RWPE2 (cell line): ENCODE data around the gene MPV17L2.

Source experiments
- ATAC-seq: fragments of 200-7000 bp; cut with Tn5 transposase; 3 replicates; pipeline ENCODE4 v1.9.1; 2021; ENCODE audit warnings: low read depth
- DNase-seq: peaks from one replicate; pipeline ENCODE4 v3.0.0-alpha.2; 2020; ENCODE audit warnings: low spot score
- H3K27ac ChIP-seq: fragments of 450-650 bp; 2 replicates; pipeline ENCODE4 v1.5.1; 2017; ENCODE audit warnings: mild to moderate bottlenecking; ENCODE audit not compliant: poor library complexity, severe bottlenecking
- H3K27me3 ChIP-seq: fragments of 250-450 bp; sonication (Bioruptor Pico); 2 replicates; pipeline ENCODE4 v1.5.1; 2021; ENCODE audit warnings: mild to moderate bottlenecking, moderate library complexity; ENCODE audit not compliant: insufficient read depth, poor library complexity, severe bottlenecking
- H3K36me3 ChIP-seq: fragments of 250-450 bp; sonication (Bioruptor Pico); 2 replicates; pipeline ENCODE4 v1.5.1; 2020; ENCODE audit warnings: low read depth, mild to moderate bottlenecking, moderate library complexity
- H3K4me1 ChIP-seq: fragments of 250-450 bp; sonication (Bioruptor Pico); 2 replicates; pipeline ENCODE4 v1.5.1; 2021; ENCODE audit warnings: mild to moderate bottlenecking, moderate library complexity; ENCODE audit not compliant: insufficient read depth, poor library complexity, severe bottlenecking
- H3K4me3 ChIP-seq: fragments of 250-450 bp; sonication (Bioruptor Pico); 2 replicates; pipeline ENCODE4 v1.5.1; 2021; ENCODE audit warnings: mild to moderate bottlenecking, moderate library complexity; ENCODE audit not compliant: severe bottlenecking
- H3K9me3 ChIP-seq: fragments of 250-450 bp; sonication (Bioruptor Pico); 2 replicates; pipeline ENCODE4 v1.5.1; 2021; ENCODE audit warnings: mild to moderate bottlenecking, moderate library complexity; ENCODE audit not compliant: severe bottlenecking
- TF ChIP-seq, protein P1 (sequence below): fragments of 450-650 bp; IDR thresholded peaks from one replicate; pipeline ENCODE4 v1.5.1; 2017; ENCODE audit warnings: mild to moderate bottlenecking, moderate library complexity; ENCODE audit not compliant: poor library complexity, severe bottlenecking

The MPV17L2 gene

DNA sequence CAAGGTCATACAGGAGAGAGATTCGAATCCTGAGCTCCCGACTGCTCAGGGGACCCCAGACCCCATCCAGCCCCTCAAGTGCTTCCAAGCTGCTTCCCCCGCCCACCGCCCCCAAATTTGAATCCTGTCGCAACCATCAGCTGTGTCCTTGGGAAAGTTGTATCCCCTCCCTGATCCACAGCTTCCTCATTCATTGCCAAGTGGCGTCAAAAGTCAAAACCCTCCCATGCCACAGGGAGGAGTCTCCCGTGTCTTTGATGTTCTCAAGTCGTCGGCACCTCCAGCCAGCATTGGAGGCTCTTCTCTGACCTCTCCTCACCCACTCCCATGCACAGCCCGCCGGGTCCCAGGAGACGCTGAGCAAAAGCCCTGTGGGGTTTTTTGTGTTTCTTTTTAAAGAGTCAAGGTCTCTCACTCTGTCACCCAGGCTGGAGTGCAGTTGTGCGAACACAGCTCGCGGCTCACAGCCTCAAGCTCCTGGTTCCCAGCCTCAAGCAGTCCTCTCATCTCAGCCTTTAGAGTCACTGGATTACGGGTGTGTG, 22.2 kb upstream of the MPV17L2 start:
- ATAC-seq: no peak

DNA sequence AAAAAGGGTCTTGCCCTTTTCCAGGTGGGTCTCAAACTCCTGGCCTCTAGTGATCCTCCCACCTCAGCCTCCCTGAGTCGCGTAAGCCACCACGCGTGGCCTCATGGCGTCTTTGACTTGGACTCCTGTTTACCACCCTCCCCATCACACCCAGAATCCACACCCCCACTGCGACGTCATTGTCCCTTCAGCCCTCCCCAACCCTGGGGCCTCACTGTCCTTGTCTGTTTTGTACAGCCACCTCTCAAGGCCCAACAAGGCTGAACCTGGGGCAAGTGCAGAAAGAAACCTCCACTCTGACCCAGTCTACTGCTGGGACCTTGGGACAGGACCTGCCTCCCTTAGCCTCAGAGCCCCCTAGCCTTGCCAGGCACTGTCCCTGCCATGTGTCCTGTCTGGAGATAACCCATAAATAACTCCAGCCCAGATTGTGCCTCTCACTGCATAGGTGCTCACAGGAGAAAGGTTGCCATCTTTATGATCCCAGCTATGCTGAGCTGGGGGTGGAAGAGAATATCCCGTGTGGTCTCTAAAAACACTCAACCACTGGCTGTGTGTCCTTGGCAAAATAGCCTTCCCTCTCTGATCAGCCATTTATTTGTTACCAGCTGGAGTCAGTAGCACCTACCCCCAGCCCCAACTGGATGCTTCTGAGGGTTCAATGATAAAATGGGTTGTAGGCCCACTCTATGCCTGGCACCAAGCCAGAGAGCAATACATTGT, 21.3 kb upstream of the MPV17L2 start:
- Histone ChIP-seq H3K36me3 (peaks cover 27% of the 10 kb centered on the region), H3K9me3 (no peaks in the 10 kb centered on the region), H3K4me3 (no peak overlapping the region), H3K27ac (no peak overlapping the region), H3K27me3 (no peaks in the 10 kb centered on the region), H3K4me1 (peaks cover 3% of the 10 kb centered on the region)
- ATAC-seq (no peak), DNase-seq (no peak)
- TF ChIP-seq, protein P1, sequence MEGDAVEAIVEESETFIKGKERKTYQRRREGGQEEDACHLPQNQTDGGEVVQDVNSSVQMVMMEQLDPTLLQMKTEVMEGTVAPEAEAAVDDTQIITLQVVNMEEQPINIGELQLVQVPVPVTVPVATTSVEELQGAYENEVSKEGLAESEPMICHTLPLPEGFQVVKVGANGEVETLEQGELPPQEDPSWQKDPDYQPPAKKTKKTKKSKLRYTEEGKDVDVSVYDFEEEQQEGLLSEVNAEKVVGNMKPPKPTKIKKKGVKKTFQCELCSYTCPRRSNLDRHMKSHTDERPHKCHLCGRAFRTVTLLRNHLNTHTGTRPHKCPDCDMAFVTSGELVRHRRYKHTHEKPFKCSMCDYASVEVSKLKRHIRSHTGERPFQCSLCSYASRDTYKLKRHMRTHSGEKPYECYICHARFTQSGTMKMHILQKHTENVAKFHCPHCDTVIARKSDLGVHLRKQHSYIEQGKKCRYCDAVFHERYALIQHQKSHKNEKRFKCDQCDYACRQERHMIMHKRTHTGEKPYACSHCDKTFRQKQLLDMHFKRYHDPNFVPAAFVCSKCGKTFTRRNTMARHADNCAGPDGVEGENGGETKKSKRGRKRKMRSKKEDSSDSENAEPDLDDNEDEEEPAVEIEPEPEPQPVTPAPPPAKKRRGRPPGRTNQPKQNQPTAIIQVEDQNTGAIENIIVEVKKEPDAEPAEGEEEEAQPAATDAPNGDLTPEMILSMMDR: no peak

More for the DNA sequence above, 22.2 kb upstream of the MPV17L2 start:
- H3K27ac ChIP-seq: no peak overlapping the region
- H3K4me1 ChIP-seq: peaks cover 3% of the 10 kb centered on the region
- H3K4me3 ChIP-seq: no peak overlapping the region
- no peak for DNase-seq
- TF ChIP-seq, protein P1: no peak
- H3K36me3 ChIP-seq: peaks cover 36% of the 10 kb centered on the region
- H3K27me3 ChIP-seq: no peaks in the 10 kb centered on the region
- H3K9me3 ChIP-seq: no peaks in the 10 kb centered on the region

DNA sequence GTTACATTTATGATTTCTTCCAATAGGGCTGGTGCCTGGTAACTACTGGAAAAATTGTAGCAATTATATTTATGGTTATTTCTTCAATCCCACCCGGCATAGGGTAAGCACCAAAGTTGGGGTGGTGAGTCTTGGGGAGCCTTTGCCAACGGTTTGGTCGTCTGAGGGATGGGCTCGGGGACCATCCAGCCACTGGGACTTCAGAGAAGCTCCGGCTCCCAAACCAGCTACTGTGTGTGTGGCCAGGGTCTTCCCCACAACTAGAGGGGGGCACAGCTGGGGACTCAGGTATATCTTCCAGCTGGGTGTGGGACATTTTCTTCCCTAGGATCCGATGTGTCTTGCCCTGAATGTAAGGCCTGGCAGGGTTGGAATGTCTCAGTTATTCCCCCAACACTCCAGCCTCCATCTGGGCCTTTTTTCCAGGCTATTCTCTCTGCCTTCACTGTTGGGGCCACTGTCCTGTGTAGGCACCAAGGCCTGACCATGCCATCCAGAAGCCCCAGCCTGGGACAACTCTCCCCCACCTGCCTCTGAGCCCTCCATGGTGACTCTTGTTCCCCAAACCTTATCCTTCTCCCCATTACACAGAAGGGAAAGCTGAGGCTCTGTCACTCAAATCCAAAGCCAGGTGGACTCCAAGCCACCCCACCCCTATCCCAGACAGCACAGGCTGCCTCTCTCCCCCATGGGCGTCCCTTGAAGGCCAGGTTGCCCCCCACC, 20.5 kb upstream of the MPV17L2 start:
- Histone ChIP-seq H3K4me1 (peaks cover 3% of the 10 kb centered on the region), H3K27ac (no peak overlapping the region), H3K27me3 (no peaks in the 10 kb centered on the region), H3K4me3 (no peak overlapping the region), H3K36me3 (peaks cover 19% of the 10 kb centered on the region), H3K9me3 (no peaks in the 10 kb centered on the region)
- ATAC-seq (no peak), DNase-seq (no peak)
- TF ChIP-seq, protein P1: no peak

DNA sequence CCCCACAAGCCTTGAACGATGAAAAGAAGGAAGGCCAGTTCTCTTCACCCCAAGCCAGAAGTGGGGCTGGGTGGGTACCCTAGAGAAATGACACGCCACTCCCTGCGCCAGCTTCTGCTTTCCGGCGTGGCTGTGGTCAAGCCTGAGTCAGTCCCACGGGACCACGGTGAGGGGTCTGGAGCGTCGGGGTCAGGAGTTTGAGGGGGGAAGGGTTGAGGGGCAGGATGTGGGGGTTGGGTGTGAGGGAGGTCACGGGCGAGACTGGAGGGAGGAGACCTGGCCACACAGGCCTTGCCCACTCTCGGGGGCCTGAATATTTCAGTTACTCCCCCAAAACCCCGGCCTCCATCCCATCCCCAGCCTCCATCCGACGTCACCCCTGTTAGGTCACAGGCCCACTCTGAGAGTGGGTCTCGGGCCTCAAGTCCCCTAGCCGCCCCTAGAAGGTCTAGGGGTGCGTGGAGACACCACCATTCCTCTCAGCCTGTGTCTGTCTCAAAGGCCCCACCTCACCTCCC, 19.9 kb upstream of the MPV17L2 start:
- Histone ChIP-seq H3K36me3 (peaks cover 13% of the 10 kb centered on the region), H3K4me1 (peaks cover 3% of the 10 kb centered on the region), H3K27ac (no peak overlapping the region), H3K9me3 (no peaks in the 10 kb centered on the region), H3K27me3 (no peaks in the 10 kb centered on the region), H3K4me3 (no peak overlapping the region)
- no peak for ATAC-seq
- TF ChIP-seq, protein P1: no peak
- DNase-seq: no peak
